ENCODE results near the gene TUBGCP2.
"Not testable (repeated sequence)": the region's sequence is repeated elsewhere in the genome, so short reads cannot be mapped to it uniquely, and the experiment has no call there.

TUBGCP2 gene

GRCh38 chr10:133246236-133246626 is 62.4 kb downstream of the TUBGCP2 start:
- no peak for DNase-seq (ENCODE audit: low spot score)

GRCh38 chr10:133245439-133246235 is 63.0 kb downstream of the TUBGCP2 start:
- no peak for DNase-seq (ENCODE audit: low spot score)

- no peak for DNase-seq (ENCODE audit: low spot score)
Observed at GRCh38 chr10:133243593-133243992, 65.1 kb downstream of the TUBGCP2 start.

- no peak for DNase-seq (ENCODE audit: low spot score)
Observed at GRCh38 chr10:133242611-133243356, 65.9 kb downstream of the TUBGCP2 start.

- no peak for DNase-seq (ENCODE audit: low spot score)
Observed at GRCh38 chr10:133241501-133242205, 67.0 kb downstream of the TUBGCP2 start.

GRCh38 chr10:133239990-133240389 is 68.7 kb downstream of the TUBGCP2 start:
- DNase-seq (ENCODE audit: low spot score) = no peak

- DNase-seq (ENCODE audit: low spot score) = no peak
Observed at GRCh38 chr10:133238466-133238804, 70.2 kb downstream of the TUBGCP2 start.

GRCh38 chr10:133237588-133238465 is 70.8 kb downstream of the TUBGCP2 start, which contains the start of gene VENTX:
Gene VENTX (plus strand): TSS chr10:133237855. CDS start chr10:133237915, 60 bp downstream.
- no peak for DNase-seq (ENCODE audit: low spot score)

GRCh38 chr10:133237241-133237587 is 71.5 kb downstream of the TUBGCP2 start:
- no peak for DNase-seq (ENCODE audit: low spot score)

- no peak for DNase-seq (ENCODE audit: low spot score)
Observed at GRCh38 chr10:133236401-133237240, 72.1 kb downstream of the TUBGCP2 start.

- DNase-seq (ENCODE audit: low spot score) = no peak
Observed at GRCh38 chr10:133235932-133236331, 72.7 kb downstream of the TUBGCP2 start.

GRCh38 chr10:133235265-133235855 is 73.3 kb downstream of the TUBGCP2 start:
- no peak for DNase-seq (ENCODE audit: low spot score)

GRCh38 chr10:133234796-133235195 is 73.9 kb downstream of the TUBGCP2 start:
- not testable (repeated sequence) for DNase-seq (ENCODE audit: low spot score)

- DNase-seq (ENCODE audit: low spot score) = no peak
Observed at GRCh38 chr10:133231946-133232574, 76.6 kb downstream of the TUBGCP2 start.

GRCh38 chr10:133231244-133231945 is 77.3 kb downstream of the TUBGCP2 start:
- no peak for DNase-seq (ENCODE audit: low spot score)

- DNase-seq (ENCODE audit: low spot score) = peak; percentile 33
Observed at GRCh38 chr10:133230387-133231195, 78.1 kb downstream of the TUBGCP2 start.

- DNase-seq (ENCODE audit: low spot score) = no peak
Observed at GRCh38 chr10:133230044-133230361, 78.7 kb downstream of the TUBGCP2 start, which contains the start of gene UTF1. Gene UTF1 (plus strand): TSS chr10:133230217. CDS start chr10:133230289, 72 bp downstream.

- DNase-seq (ENCODE audit: low spot score) = no peak
Observed at GRCh38 chr10:133229265-133230043, 79.2 kb downstream of the TUBGCP2 start.
